ENCODE measurements around the gene TGM3.

- TF ChIP-seq CTCF (optimal IDR thresholded peaks at IDR 0.05 in 1 of 3, IDR thresholded peaks at IDR 0.05 in 1 of 3, conservative IDR thresholded peaks at IDR 0.05 in 1 of 3; ENCODE audit: extremely low read depth in 1 of 3, insufficient read depth in 2 of 3, low read length in 3 of 3) (no peak), EZH2 (IDR thresholded peaks at IDR 0.05; ENCODE audit: low read length) (no peak)
Observed at GRCh38 chr20:2387580-2387979, 91.8 kb downstream of the TGM3 start.
